ENCODE results near the gene HMOX2.

HMOX2 gene

GRCh38 chr16:4475880-4476788, at the start of gene HMOX2:
TSS of gene HMOX2 (plus strand) at chr16:4476398. CDS start at chr16:4505525, 29,127 bp downstream.
- peak; percentile 93 for DNase-seq (ENCODE audit: low spot score)

GRCh38 chr16:4426722-4427372, 49.4 kb upstream of the HMOX2 start:
- DNase-seq (ENCODE audit: low spot score) = no peak

- DNase-seq (ENCODE audit: low spot score) = no peak
Observed at GRCh38 chr16:4428500-4428899, 47.7 kb upstream of the HMOX2 start.

DNA sequence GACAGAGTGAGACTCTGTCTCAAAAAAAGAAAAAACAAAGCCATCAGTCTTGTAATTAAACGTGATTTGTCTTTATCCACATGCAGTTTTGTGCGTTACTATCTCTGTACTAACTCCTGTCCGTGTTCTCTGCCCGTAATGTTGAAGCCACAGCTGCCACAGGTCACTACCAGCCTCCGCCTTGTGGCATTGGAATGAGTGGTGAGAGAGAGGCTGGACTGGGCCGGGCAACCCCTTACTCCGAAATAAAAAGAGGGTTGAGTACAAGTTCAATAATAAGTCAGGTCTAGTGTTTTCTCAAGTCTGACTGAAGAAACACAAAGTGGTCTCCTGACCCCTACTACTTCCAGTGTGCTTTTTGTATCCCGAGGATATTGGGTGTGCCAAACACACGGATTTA, 45.2 kb upstream of the HMOX2 start:
- no peak for DNase-seq (ENCODE audit: low spot score)

DNA sequence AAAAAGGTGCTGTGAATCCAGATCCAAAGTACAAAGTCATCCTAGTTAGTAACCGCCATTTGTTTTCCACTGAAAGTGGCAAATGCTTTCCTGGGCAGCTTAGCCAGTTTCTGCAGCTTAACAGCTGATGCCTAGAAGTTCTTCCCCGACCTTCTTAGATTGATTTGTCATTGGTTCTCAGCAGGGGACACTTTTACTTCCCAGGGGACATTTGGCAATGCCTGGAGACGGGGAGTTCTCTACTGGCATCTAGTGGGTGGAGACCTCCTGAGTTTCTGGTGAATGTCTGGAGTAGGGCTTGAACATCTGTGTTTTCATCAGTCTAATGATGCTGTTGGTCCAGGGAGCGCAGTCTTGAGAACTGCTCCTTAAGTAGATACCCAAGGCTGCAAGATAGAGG, 43.0 kb upstream of the HMOX2 start:
- DNase-seq (ENCODE audit: low spot score) = no peak

- no peak for DNase-seq (ENCODE audit: low spot score)
Observed at GRCh38 chr16:4433914-4434787, 42.0 kb upstream of the HMOX2 start.

DNA sequence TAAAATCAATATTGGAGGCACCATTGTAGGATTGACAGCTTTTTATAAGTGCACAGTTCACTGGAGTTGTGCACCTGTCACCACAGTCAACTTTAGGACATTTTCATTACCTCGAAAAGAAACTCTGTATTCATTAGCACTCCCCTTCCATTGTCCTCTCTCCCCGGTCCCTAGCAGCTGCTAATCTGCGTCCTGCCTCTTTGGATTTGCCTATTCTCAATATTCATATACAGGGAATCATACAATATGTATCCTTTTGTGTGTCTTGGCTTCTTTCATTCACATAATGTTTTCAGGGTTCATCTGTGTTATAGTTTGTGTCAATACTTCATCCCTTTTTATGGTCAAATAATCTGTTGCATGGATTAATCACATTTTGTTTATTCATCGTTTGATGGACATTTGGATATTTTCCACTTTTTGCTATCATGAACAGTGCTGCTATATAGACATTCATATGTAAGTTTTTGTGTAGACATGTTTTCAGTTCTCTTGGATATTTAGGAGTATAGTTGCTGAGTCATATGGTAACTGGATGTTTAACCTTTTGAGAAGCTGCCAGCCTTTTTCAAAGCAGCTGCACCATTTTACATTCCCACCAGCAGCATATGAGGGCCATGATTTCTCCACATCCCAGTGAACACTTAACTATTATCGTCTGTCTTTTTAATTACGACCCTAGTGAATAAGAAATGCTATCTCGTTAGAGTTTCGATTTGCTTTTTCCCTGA, 40.7 kb upstream of the HMOX2 start:
- DNase-seq (ENCODE audit: low spot score) = no peak

DNA sequence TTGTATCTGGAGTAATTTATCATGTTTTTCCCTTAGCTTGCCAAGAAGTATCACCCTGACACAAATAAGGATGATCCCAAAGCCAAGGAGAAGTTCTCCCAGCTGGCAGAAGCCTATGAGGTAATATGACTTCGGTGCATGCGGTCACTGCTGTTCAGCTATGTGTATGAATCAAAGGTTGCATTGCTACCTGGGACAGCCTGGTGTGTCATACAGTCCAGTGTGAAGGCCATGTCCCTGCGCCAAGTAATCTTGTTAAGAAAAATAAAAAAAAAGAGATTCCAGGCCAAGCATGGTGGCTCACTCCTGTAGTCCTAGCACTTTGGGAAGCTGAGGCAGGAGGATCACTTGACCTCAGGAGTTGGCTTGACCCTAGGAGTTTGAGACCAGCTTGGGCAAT, 38.8 kb upstream of the HMOX2 start:
- DNase-seq (ENCODE audit: low spot score) = no peak

DNA sequence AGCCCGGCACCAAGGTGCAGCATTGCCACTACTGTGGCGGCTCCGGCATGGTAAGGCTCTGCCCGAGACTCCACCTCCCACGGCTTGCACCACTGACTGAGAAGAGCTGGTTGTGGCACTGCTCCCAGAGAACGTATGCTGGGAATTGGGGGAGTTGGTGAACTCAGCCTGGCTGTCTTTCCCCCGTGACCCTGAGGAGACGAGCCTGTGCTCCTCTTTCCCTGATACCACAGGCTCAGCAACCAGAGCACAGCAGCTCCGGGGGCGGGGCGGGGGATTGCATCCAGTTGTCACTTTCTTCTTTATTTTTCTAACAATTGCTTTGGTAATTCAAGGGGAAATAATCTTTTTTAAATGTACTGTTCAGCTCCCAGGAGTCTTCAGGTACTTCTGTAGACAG, 33.8 kb upstream of the HMOX2 start:
- no peak for DNase-seq (ENCODE audit: low spot score)

DNA sequence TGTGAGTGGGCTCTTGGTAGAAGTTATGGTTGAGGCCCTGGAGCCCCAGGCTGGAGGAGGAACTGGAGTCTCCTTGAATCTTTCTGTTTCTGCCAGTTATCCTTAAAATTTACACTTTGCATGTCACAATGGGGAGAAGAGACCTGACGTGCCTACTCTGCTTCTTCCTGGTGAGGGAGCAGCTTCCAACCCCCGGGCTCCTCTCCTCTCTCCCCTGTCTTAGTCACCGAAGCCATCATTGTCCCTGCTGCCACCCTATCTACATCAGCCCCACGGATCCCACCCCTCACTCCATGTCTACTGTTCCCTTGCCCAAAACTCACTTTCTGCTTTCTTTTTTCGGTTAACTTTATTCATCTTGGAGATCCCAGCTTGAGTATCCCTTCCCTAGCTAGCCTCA, 32.9 kb upstream of the HMOX2 start:
- no peak for DNase-seq (ENCODE audit: low spot score)

- no peak for DNase-seq (ENCODE audit: low spot score)
Observed at GRCh38 chr16:4443986-4444385, 32.2 kb upstream of the HMOX2 start.

- DNase-seq (ENCODE audit: low spot score) = no peak
Observed at GRCh38 chr16:4450430-4450829, 25.8 kb upstream of the HMOX2 start.

- no peak for DNase-seq (ENCODE audit: low spot score)
Observed at GRCh38 chr16:4450931-4451519, 25.2 kb upstream of the HMOX2 start.

DNA sequence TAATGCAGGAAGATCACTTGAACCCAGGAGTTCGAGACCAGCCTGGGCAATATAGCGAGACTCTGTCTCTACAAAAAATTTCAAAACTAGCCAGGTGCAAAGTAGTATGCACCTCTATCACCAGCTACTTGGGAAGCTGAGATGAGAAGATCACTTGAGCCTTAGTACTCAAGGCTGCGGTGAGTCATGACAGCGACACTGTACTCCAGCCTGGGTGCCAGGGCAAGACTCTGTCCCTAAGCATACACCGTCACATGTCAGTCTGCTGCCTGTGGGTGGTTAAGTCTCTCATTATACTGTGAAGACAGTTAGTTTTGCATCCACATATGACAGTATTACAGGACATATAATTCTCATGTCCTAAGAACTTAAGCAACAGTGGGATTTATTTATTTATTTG, 23.5 kb upstream of the HMOX2 start:
- no peak for DNase-seq (ENCODE audit: low spot score)

DNA sequence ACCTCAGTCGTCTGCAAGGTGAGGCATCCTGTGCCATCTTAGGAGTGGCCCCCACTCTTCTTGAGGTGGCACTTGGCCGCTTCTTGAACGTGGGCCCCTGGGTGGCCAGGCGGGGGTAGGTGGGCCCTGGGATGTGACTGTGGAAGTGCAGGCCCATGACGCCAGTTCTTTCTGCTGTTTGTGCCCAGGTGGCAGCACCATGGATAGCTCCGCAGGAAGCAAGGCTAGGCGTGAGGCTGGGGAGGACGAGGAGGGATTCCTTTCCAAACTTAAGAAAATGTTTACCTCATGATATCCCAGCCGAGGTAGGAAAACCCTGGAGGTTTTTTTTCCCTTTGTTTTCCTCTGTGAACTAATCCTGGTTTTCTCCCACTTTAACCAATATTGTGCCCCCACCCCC, 21.6 kb upstream of the HMOX2 start:
- DNase-seq (ENCODE audit: low spot score) = no peak

DNA sequence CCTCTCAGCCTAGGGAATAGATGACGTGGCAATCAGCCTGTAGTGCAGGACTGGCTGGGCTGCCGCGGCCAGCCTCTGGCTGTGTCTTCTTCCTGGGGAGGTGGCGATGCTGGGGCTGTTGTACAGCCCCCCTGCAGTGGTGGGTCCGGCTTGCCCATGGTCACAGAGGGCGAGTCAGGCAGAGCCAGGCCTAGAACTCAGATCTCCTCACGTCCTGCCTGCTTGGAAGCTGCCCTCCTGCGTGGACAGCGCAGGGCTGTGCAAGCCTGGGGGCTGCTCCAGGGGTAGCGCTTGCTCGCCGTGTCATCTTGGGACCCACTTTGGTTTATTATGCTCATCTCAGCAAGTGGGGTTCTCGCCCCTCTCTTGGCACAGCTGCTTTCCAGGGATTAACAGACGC, 21.1 kb upstream of the HMOX2 start:
- no peak for DNase-seq (ENCODE audit: low spot score)

DNA sequence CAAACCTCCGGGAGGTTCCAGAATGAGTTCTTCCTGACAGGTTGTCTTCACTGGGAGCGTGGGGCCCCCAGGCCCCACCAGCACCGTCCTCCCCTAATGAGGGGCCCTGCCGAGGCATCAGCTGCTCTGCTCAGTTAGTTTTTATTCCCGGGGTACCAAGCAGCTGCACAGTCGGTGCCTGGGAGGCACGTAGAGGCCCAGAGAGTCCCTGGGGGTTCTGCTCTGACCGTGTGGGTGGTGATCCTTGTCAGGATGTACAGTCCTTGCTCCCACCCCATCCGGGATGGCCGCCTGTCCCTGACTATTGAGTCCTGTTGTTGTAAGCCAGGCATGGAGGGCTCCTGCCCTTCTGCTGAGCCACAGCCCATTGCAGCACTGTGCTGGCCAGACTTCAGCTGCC, 20.2 kb upstream of the HMOX2 start:
- no peak for DNase-seq (ENCODE audit: low spot score)

GRCh38 chr16:4460936-4461249, 15.3 kb upstream of the HMOX2 start:
- no peak for DNase-seq (ENCODE audit: low spot score)

DNA sequence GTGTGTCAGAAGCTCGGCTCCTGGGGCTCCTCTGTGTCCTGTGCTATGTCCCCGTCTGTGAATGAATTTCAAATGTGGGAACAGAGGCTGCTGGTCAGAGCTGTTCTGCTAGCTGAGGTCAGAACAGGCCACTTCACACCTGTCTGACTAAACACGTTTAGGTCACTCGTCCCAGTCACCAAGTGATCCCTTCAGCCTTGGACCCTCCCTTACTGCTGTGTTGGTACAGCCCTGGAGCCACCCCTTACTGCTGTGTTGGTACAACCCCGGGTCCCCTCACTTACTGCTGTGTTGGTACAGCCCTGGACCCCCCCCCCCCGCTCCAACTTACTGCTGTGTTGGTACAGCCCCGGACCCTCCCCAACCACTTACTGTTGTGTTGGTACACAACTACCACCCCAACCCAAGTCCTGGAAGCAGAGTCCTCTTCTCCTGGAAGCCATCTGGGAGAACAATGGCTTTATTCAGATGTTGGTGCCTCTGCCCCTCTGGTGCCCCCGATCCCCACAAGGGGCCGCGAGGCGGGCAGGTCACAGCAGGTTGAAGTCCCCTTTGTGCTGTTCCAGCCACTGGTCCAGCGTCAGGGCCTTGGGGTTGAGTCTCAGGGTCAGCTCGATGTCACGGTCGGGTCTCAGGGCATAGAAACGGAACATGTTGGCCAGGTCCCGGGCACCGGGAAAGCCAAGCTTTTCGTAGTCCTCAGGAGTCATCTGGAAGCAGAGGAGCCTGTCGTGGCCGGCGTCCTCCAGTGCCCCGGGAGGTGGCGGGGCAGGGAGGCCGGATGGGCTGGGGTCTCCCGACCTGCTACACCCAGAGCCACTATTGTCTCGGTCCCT, 14.7 kb upstream of the HMOX2 start:
- DNase-seq (ENCODE audit: low spot score) = no peak

DNA sequence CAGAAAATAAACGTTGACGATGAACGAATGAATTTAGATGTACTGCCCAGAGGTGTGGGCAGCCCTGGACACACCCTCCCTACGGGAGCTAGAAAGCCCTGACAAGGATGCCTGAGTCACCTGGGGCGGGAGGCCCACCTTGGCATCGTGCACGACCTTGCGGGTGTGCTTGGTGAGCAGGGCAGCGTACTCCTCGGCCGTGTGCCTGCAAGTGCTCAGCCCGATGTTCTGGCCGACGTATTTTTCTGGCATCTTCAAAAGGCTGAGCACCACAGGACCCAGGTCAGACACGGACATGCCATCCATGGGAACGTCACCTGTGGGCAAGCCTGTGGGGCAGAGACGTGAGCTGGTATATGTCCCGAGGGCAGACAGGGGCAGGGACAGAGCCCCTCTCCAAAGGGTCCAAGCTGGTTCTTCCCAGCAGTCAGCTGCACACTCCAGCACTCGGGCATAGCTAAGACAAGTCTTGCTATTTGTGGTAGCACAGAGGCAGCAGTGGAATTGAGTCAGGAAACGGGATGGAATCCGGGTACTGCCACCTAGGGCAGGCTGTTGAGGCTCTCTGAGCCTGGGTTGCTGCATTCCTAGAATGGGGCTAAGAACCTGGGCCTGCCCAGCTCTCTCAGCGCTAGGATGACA, 12.6 kb upstream of the HMOX2 start:
- no peak for DNase-seq (ENCODE audit: low spot score)

All from hepatic stellate cell (primary cell).